Endothelial cell of umbilical vein (primary cell): ENCODE results near the gene DOLPP1. TPM values are rescaled to one million over a fixed set of nuclear protein-coding genes. Genes with fewer than 3 reads are reported as not detected.

Experiments
- BruUV-seq: library from RNA; stranded (reverse); fragments of 400-500 nt; replicated peaks from 2 replicates; lab custom pipeline; 2021; lab: Mats Ljungman, UMichigan
- CTCF ChIA-PET: fragments of 300-600, 350-600 bp; sonication (Branson Sonifier 250); formaldehyde crosslinking; loops from one replicate; lab custom pipeline; 2021; ENCODE audit warnings: antibody characterized with exemption, inconsistent platforms; lab: Charles Lee
- POLR2A ChIA-PET: fragments of 300-600, 350-600 bp; sonication (Branson Sonifier 250); formaldehyde crosslinking; loops from one replicate; lab custom pipeline; 2021; ENCODE audit warnings: antibody characterized with exemption, inconsistent platforms; lab: Charles Lee
- DNase-seq: peaks from one replicate; pipeline ENCODE4 v3.0.0-alpha.2; 2011; ENCODE audit warnings: low read depth, low spot score
- FAIRE-seq: peaks from 2 replicates; lab custom pipeline; 2011; peaks lifted over from hg19 to GRCh38; lab: Jason Lieb, UNC
- H2AFZ ChIP-seq: 2 replicates; pipeline ENCODE4 v1.6.0; 2012; ENCODE audit warnings: low read depth, low read length, control low read depth, inconsistent platforms
- H3K27ac ChIP-seq: 2 replicates; pipeline ENCODE4 v1.5.1; 2011; ENCODE audit warnings: low read depth, mild to moderate bottlenecking, control low read depth, low read length, moderate library complexity; ENCODE audit not compliant: insufficient read depth
- H3K27me3 ChIP-seq, 2 experiments: 2 replicates each; pipeline versions ENCODE4 v1.6.0 to v1.6.1; 2011; ENCODE audit warnings: low read length in 2 of 2, mixed read lengths in 1 of 2; ENCODE audit not compliant: control insufficient read depth in 2 of 2, insufficient read depth in 2 of 2
- H3K36me3 ChIP-seq, 2 experiments: 2 replicates in 1 of 2; 3 replicates in 1 of 2; pipeline ENCODE4 v1.5.1; 2011; ENCODE audit warnings: low read length in 2 of 2, mild to moderate bottlenecking in 1 of 2, moderate library complexity in 1 of 2; ENCODE audit not compliant: control insufficient read depth in 2 of 2, insufficient read depth in 2 of 2; ENCODE audit errors: extremely low read depth in 1 of 2
- H3K4me1 ChIP-seq: 3 replicates; pipeline ENCODE4 v1.5.1; 2011; ENCODE audit warnings: mild to moderate bottlenecking, low read length; ENCODE audit not compliant: control insufficient read depth, insufficient read depth; ENCODE audit errors: extremely low read depth
- H3K4me2 ChIP-seq: 2 replicates; pipeline ENCODE4 v1.6.1; 2011; ENCODE audit warnings: low read length, control low read depth, mixed read lengths; ENCODE audit not compliant: insufficient read depth
- H3K4me3 ChIP-seq, 3 experiments: fragments of 200-600 bp in 1 of 3; sonication (generic), shearing (Covaris generic) in 1 of 3; replicated peaks in 1 of 3; 2 replicates each; pipeline ENCODE4 v1.5.1; 2011 to 2016; ENCODE audit warnings: control low read depth in 3 of 3, low read length in 3 of 3, mild to moderate bottlenecking in 2 of 3, inconsistent platforms in 1 of 3, low read depth in 1 of 3, moderate library complexity in 1 of 3; ENCODE audit not compliant: insufficient read depth in 1 of 3
- H3K79me2 ChIP-seq: 2 replicates; pipeline ENCODE4 v1.6.0; 2012; ENCODE audit warnings: low read length, inconsistent platforms; ENCODE audit not compliant: control insufficient read depth, insufficient read depth
- H3K9ac ChIP-seq: replicated peaks from 2 replicates; pipeline ENCODE3; 2011; ENCODE audit warnings: low read length, control low read depth; ENCODE audit not compliant: insufficient read depth; ENCODE audit errors: extremely low read depth
- H3K9me1 ChIP-seq: replicated peaks from 3 replicates; pipeline ENCODE4 v1.6.0; 2011; ENCODE audit warnings: mild to moderate bottlenecking, low read length; ENCODE audit not compliant: control insufficient read depth, insufficient read depth; ENCODE audit errors: extremely low read depth
- H3K9me3 ChIP-seq: replicated peaks from 2 replicates; pipeline ENCODE4 v1.5.1; 2012; ENCODE audit warnings: low read length, inconsistent platforms; ENCODE audit not compliant: control insufficient read depth, insufficient read depth
- H4K20me1 ChIP-seq: replicated peaks from 2 replicates; pipeline ENCODE3; 2011; ENCODE audit warnings: mild to moderate bottlenecking, low read length; ENCODE audit not compliant: control insufficient read depth, insufficient read depth; ENCODE audit errors: extremely low read depth
- EZH2 ChIP-seq: IDR thresholded peaks from 2 replicates; pipeline ENCODE4 v1.6.1; 2012; ENCODE audit warnings: borderline replicate concordance, low read depth, mild to moderate bottlenecking, moderate library complexity, low read length, inconsistent platforms; ENCODE audit not compliant: severe bottlenecking
- FOS ChIP-seq: IDR thresholded peaks from 2 replicates; pipeline ENCODE4 v1.6.1; 2011; ENCODE audit warnings: mild to moderate bottlenecking, low read length, moderate library complexity, borderline replicate concordance; ENCODE audit not compliant: insufficient read depth
- GATA2 ChIP-seq: IDR thresholded peaks from 2 replicates; pipeline ENCODE4 v1.7.0; 2011; ENCODE audit warnings: low read depth, mild to moderate bottlenecking, moderate library complexity, mixed read lengths, low read length; ENCODE audit not compliant: insufficient read length, insufficient read depth
- JUN ChIP-seq: IDR thresholded peaks from 2 replicates; pipeline ENCODE4 v1.6.1; 2011; ENCODE audit warnings: borderline replicate concordance, low read depth; ENCODE audit not compliant: insufficient read length, insufficient read depth
- MYC ChIP-seq: IDR thresholded peaks from one replicate; pipeline ENCODE4 v1.6.1; 2011; ENCODE audit warnings: mild to moderate bottlenecking, low read depth, low read length
- POLR2A ChIP-seq: IDR thresholded peaks from 2 replicates; pipeline ENCODE4 v1.6.1; 2012; ENCODE audit warnings: low read depth, mild to moderate bottlenecking, control low read depth, low read length
- POLR2AphosphoS5 ChIP-seq: IDR thresholded peaks from 2 replicates; pipeline ENCODE4 v1.6.1; 2012; ENCODE audit warnings: low read depth, mild to moderate bottlenecking, control low read depth, low read length, moderate library complexity; ENCODE audit not compliant: insufficient read depth
- dilution Hi-C: fragments of 300-500 bp; cut with MboI; formaldehyde crosslinking; loops from one replicate; pipeline ENCODE4 v1.15.0; 2019; ENCODE audit warnings: low sequenced_read_pairs; ENCODE audit not compliant: extremely low pct_ligation_motif_present
- intact Hi-C: fragments of 100-400 bp; cut with micrococcal nuclease; formaldehyde crosslinking; loops from one replicate; pipeline ENCODE4 v1.10.0; 2022
- polyA plus RNA-seq, 4 experiments: library from polyadenylated mRNA; depleted of rRNA in 3 of 4; stranded (reverse) in 3 of 4; unstranded in 1 of 4; fragments of >200 nt; gene quantifications; 2 replicates each; pipeline versions ENCODE4 v1.2.1 to v1.2.3, GENCODE V29; 2011 to 2012; ENCODE audit warnings: missing spikeins in 1 of 4
- total RNA-seq: library from RNA; stranded (reverse); gene quantifications from 2 replicates; pipeline ENCODE4 v1.2.3, GENCODE V29; 2021
- TF ChIP-seq, protein P1 (sequence below): IDR thresholded peaks from 2 replicates; pipeline ENCODE4 v1.6.1; 2011; ENCODE audit not compliant: insufficient read depth, insufficient read length
- TF ChIP-seq, protein P2 (sequence below), 2 donors: IDR thresholded peaks; 1 replicate in 1 of 2; 2 replicates in 1 of 2; pipeline ENCODE4 v1.5.1; 2011; ENCODE audit warnings: low read length in 2 of 2, mild to moderate bottlenecking in 2 of 2, moderate library complexity in 2 of 2, control low read depth in 1 of 2, inconsistent platforms in 1 of 2, low read depth in 1 of 2; ENCODE audit not compliant: insufficient read depth in 1 of 2; ENCODE audit errors: extremely low read depth in 1 of 2

Gene DOLPP1
- total and polyA plus RNA-seq, 2 donors (not counting 3 experiments of a cell fraction or from before 2014, with no cell fraction given) = 17.7 to 28.3 TPM

DNA sequence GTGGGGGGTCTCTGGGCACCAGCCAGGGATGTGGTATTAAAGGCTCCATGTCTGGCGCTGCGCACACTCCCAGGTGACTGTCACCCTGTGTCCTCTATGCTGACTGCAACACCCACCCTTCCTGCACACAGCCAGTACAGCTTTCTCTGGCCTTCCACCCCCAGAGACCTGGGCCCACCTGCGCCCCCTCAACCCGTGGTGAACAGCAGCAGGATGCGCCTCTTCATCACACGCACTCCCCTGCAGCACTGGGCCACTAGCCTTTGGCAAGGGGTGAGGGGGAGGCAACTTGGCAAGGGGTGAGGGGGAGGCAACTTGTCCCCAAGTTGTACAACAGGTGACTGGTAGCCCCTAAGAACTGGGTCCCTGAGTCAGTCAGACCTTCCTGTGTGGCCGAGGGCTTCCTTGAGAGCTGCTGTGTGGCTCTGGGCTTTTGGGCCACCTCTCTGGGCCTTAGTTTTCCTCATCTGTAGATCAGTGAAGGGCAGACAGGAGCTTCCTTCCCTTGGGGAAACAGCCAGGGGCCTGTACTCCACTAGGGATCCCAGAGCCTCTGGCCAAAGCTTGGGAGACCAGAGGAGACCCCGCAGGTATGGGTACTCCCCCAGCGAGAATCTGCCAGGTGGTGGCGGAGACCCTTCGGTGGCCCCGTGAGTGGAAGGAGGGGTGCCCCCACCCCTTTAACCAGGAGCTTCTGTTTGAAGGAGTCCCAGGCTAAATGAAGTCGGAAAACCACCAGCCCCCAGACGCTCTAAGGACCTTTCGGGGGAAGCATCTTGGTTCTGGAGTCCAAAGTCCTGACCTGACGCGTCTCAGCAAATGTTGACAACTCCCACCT is 25.2 kb downstream of the DOLPP1 start:
- peaks cover 7% of the 10 kb centered on the region for H3K4me1 ChIP-seq
- H3K9me1 ChIP-seq = no peaks in the 10 kb centered on the region
- dilution Hi-C loops (no loop called here), intact Hi-C loops (no loop called here)
- BruUV-seq = no TSS peak
- no peak overlapping the region for H3K4me2 ChIP-seq
- H3K36me3 ChIP-seq = peaks cover 3% of the 10 kb centered on the region in 2 experiments
- H3K4me3 ChIP-seq = no peak overlapping the region
- DNase-seq = no peak
- H3K9me3 ChIP-seq = no peaks in the 10 kb centered on the region
- FAIRE-seq = no peak
- H4K20me1 ChIP-seq = no peaks in the 10 kb centered on the region
- CTCF ChIA-PET = interaction anchor here (1.3 kb wide), 1 partner anchor 26 kb away, joined by 3 read pairs; no protein-coding TSS in a partner anchor
- no peaks in the 10 kb centered on the region for H3K27me3 ChIP-seq
- peaks cover 3% of the 10 kb centered on the region for H3K79me2 ChIP-seq
- H3K9ac ChIP-seq = no peak overlapping the region
- H3K27ac ChIP-seq = no peak overlapping the region
- TF ChIP-seq FOS = no peak
- no peak for TF ChIP-seq MYC
- POLR2A ChIA-PET = no interaction called here
- H2AFZ ChIP-seq = no peak overlapping the region

- TF ChIP-seq GATA2 = no peak
- no peak for TF ChIP-seq FOS
- no peak for TF ChIP-seq MYC
- no peak for TF ChIP-seq EZH2
- no peak for TF ChIP-seq POLR2A
- TF ChIP-seq, protein P1, sequence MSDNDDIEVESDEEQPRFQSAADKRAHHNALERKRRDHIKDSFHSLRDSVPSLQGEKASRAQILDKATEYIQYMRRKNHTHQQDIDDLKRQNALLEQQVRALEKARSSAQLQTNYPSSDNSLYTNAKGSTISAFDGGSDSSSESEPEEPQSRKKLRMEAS = no peak
- TF ChIP-seq, protein P2, sequence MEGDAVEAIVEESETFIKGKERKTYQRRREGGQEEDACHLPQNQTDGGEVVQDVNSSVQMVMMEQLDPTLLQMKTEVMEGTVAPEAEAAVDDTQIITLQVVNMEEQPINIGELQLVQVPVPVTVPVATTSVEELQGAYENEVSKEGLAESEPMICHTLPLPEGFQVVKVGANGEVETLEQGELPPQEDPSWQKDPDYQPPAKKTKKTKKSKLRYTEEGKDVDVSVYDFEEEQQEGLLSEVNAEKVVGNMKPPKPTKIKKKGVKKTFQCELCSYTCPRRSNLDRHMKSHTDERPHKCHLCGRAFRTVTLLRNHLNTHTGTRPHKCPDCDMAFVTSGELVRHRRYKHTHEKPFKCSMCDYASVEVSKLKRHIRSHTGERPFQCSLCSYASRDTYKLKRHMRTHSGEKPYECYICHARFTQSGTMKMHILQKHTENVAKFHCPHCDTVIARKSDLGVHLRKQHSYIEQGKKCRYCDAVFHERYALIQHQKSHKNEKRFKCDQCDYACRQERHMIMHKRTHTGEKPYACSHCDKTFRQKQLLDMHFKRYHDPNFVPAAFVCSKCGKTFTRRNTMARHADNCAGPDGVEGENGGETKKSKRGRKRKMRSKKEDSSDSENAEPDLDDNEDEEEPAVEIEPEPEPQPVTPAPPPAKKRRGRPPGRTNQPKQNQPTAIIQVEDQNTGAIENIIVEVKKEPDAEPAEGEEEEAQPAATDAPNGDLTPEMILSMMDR (IDR thresholded peaks at IDR 0.05; ENCODE audit: extremely low read depth in 1 of 2, insufficient read depth in 1 of 2, low read depth in 1 of 2, low read length in 2 of 2) = no peak
- TF ChIP-seq JUN = no peak
- no peak for TF ChIP-seq POLR2AphosphoS5
- Histone ChIP-seq H3K4me2 (no peak overlapping the region), H3K9me3 (no peaks in the 10 kb centered on the region), H3K27me3 (no peaks in the 10 kb centered on the region), H2AFZ (no peak overlapping the region), H3K27ac (no peak overlapping the region), H3K9ac (no peak overlapping the region), H3K9me1 (no peaks in the 10 kb centered on the region), H4K20me1 (no peaks in the 10 kb centered on the region), H3K4me3 (no peak overlapping the region), H3K79me2 (peaks cover 12% of the 10 kb centered on the region), H3K4me1 (peaks cover 10% of the 10 kb centered on the region), H3K36me3 (peaks cover 3% of the 10 kb centered on the region in 2 experiments)
- FAIRE-seq (no peak), DNase-seq (no peak)
- intact Hi-C loops = no loop called here
- ChIA-PET CTCF (no interaction called here), POLR2A (no interaction called here)
- dilution Hi-C loops = no loop called here
- BruUV-seq = no TSS peak
Observed at GRCh38 chr9:129107651-129108050, 26.7 kb downstream of the DOLPP1 start.
